Measurements from ENCODE around the gene SLC19A1. TPM values are rescaled to one million over a fixed set of nuclear protein-coding genes. Genes with fewer than 3 reads are reported as not detected.

Gene SLC19A1
- total RNA-seq, 4 donors from 2014 or later, result 1.8 to 9.6 (median 2.1) TPM

DNA sequence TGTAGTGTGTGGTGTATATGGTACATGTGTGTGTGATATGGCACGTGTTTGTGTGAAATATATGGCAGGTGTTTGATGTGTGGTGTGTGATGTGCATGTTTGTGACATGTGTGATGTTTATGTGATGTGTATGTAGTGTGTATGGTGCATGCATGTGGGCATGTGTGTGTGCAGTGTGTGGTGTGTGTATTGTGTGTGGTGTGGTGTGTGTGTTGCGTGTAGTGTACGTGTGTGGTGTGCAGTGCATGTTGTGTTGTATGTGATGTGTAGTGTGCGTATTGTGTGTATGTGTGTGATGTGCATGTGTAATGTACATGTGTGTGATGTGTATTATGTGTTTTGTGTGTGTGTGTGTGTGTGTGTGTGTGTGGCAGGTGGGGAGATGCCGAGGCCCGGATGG lies 65.7 kb downstream of the SLC19A1 start:
- Histone ChIP-seq H3K27ac (no peak overlapping the region), H3K4me1 (no peaks in the 10 kb centered on the region), H3K27me3 (no peaks in the 10 kb centered on the region), H3K4me3 (no peak overlapping the region), H3K9me3 (no peaks in the 10 kb centered on the region), H3K36me3 (no peaks in the 10 kb centered on the region)
- TF ChIP-seq, protein P1, sequence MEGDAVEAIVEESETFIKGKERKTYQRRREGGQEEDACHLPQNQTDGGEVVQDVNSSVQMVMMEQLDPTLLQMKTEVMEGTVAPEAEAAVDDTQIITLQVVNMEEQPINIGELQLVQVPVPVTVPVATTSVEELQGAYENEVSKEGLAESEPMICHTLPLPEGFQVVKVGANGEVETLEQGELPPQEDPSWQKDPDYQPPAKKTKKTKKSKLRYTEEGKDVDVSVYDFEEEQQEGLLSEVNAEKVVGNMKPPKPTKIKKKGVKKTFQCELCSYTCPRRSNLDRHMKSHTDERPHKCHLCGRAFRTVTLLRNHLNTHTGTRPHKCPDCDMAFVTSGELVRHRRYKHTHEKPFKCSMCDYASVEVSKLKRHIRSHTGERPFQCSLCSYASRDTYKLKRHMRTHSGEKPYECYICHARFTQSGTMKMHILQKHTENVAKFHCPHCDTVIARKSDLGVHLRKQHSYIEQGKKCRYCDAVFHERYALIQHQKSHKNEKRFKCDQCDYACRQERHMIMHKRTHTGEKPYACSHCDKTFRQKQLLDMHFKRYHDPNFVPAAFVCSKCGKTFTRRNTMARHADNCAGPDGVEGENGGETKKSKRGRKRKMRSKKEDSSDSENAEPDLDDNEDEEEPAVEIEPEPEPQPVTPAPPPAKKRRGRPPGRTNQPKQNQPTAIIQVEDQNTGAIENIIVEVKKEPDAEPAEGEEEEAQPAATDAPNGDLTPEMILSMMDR (IDR thresholded peaks at IDR 0.05 in 4 of 5, conservative IDR thresholded peaks at IDR 0.05 in 1 of 5), result no peak
- no peak for TF ChIP-seq POLR2A (IDR thresholded peaks at IDR 0.05)
- ATAC-seq (no peak), DNase-seq (no peak)
- intact Hi-C loops (cut with DNase I; ENCODE audit: low total_unique reads), result no loop called here
- in situ Hi-C loops (cut with MboI; ENCODE audit: low sequenced_read_pairs in 4 of 4), result no loop called here

- in situ Hi-C loops (cut with MboI; ENCODE audit: low sequenced_read_pairs in 4 of 4), result no loop called here
- Histone ChIP-seq H3K4me1 (no peaks in the 10 kb centered on the region), H3K36me3 (no peaks in the 10 kb centered on the region), H3K27ac (no peak overlapping the region), H3K27me3 (no peaks in the 10 kb centered on the region), H3K9me3 (no peaks in the 10 kb centered on the region), H3K4me3 (no peak overlapping the region)
- ATAC-seq, result no peak
- intact Hi-C loops (cut with DNase I; ENCODE audit: low total_unique reads), result no loop called here
- DNase-seq, result no peak
- TF ChIP-seq, protein P1 (IDR thresholded peaks at IDR 0.05 in 4 of 5, conservative IDR thresholded peaks at IDR 0.05 in 1 of 5), result no peak
- no peak for TF ChIP-seq POLR2A (IDR thresholded peaks at IDR 0.05)
These were observed 66.3 kb downstream of the SLC19A1 start for GRCh38 chr21:45475797-45476570.

GRCh38 chr21:45475004-45475685 lies 67.1 kb downstream of the SLC19A1 start:
- Histone ChIP-seq H3K4me3 (no peak overlapping the region), H3K9me3 (no peaks in the 10 kb centered on the region), H3K4me1 (no peaks in the 10 kb centered on the region), H3K27ac (no peak overlapping the region), H3K27me3 (no peaks in the 10 kb centered on the region), H3K36me3 (no peaks in the 10 kb centered on the region)
- in situ Hi-C loops (cut with MboI; ENCODE audit: low sequenced_read_pairs in 4 of 4), result no loop called here
- ATAC-seq (no peak), DNase-seq (no peak)
- intact Hi-C loops (cut with DNase I; ENCODE audit: low total_unique reads), result no loop called here
- TF ChIP-seq, protein P1 (IDR thresholded peaks at IDR 0.05 in 4 of 5, conservative IDR thresholded peaks at IDR 0.05 in 1 of 5), result no peak
- TF ChIP-seq POLR2A (IDR thresholded peaks at IDR 0.05), result no peak

- DNase-seq (no peak), ATAC-seq (no peak)
- H3K4me1 ChIP-seq, result no peaks in the 10 kb centered on the region
- no peaks in the 10 kb centered on the region for H3K27me3 ChIP-seq
- H3K9me3 ChIP-seq, result no peaks in the 10 kb centered on the region
- no peak overlapping the region for H3K27ac ChIP-seq
- H3K4me3 ChIP-seq, result no peak overlapping the region
- TF ChIP-seq, protein P1 (IDR thresholded peaks at IDR 0.05 in 4 of 5, conservative IDR thresholded peaks at IDR 0.05 in 1 of 5), result no peak
- TF ChIP-seq POLR2A (IDR thresholded peaks at IDR 0.05), result no peak
- intact Hi-C loops (cut with DNase I; ENCODE audit: low total_unique reads) (no loop called here), in situ Hi-C loops (cut with MboI; ENCODE audit: low sequenced_read_pairs in 4 of 4) (no loop called here)
- H3K36me3 ChIP-seq, result no peaks in the 10 kb centered on the region
These were observed 67.8 kb downstream of the SLC19A1 start for GRCh38 chr21:45474323-45474950.
